ENCODE data around the gene FOXP2.
"Not testable (repeated sequence)": the region's sequence is repeated elsewhere in the genome, so short reads cannot be mapped to it uniquely, and the experiment has no call there.

FOXP2 gene

DNA sequence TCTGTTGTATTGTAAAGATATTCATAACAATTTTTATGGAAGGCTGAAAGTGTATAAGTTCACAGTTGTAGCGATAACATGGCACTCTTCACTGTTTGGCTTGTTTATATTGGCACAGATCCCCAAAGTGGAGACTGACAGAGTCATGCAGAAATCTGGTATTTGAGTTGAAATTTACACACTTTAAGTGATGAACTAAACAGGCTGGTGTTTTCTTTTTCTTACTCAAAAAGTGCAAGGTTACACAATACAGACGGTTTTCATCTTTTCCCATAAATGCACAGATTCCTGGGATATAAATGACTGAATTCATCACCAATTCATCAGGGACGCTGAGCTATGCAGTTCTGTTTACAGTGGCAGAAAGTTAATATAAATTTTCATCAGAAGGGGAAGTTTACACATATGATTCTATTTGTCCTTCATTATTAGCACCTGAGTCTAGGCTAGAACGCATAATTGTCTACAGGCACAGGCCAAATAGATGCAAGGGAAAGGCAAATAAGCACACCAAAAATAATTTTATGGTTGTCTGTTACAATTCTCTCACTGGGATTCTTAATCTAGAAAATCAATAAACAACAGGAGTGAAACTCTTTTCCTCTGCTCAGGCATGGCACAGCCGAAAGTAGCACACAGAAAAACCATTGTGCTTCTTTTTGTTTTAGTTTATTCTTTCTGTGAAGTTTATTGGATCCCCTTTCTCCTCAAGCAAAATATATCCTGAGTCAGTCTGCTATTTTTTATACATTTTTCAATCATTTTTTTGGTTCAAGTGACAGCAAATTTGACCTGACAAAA lies 88.0 kb downstream of the FOXP2 start:
- DNase-seq: no peak
- no peaks in the 10 kb centered on the region for H3K4me1 Mint-ChIP-seq
- no peaks in the 10 kb centered on the region for H3K27me3 Mint-ChIP-seq (ENCODE audit: low read depth, poor library complexity)
- H3K9me3 Mint-ChIP-seq: no peaks in the 10 kb centered on the region
- no peaks in the 10 kb centered on the region for H3K36me3 Mint-ChIP-seq (ENCODE audit: low read depth)
- TF ChIP-seq, protein P1, sequence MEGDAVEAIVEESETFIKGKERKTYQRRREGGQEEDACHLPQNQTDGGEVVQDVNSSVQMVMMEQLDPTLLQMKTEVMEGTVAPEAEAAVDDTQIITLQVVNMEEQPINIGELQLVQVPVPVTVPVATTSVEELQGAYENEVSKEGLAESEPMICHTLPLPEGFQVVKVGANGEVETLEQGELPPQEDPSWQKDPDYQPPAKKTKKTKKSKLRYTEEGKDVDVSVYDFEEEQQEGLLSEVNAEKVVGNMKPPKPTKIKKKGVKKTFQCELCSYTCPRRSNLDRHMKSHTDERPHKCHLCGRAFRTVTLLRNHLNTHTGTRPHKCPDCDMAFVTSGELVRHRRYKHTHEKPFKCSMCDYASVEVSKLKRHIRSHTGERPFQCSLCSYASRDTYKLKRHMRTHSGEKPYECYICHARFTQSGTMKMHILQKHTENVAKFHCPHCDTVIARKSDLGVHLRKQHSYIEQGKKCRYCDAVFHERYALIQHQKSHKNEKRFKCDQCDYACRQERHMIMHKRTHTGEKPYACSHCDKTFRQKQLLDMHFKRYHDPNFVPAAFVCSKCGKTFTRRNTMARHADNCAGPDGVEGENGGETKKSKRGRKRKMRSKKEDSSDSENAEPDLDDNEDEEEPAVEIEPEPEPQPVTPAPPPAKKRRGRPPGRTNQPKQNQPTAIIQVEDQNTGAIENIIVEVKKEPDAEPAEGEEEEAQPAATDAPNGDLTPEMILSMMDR (IDR thresholded peaks at IDR 0.05): no peak
- H3K4me3 Mint-ChIP-seq: no peak overlapping the region
- H3K27ac Mint-ChIP-seq: no peak overlapping the region

GRCh38 chr7:114504586-114504985 lies 90.0 kb downstream of the FOXP2 start:
- no peaks in the 10 kb centered on the region for H3K36me3 Mint-ChIP-seq (ENCODE audit: low read depth)
- H3K27ac Mint-ChIP-seq: no peak overlapping the region
- TF ChIP-seq, protein P1 (IDR thresholded peaks at IDR 0.05): no peak
- no peaks in the 10 kb centered on the region for H3K9me3 Mint-ChIP-seq
- H3K4me1 Mint-ChIP-seq: no peaks in the 10 kb centered on the region
- DNase-seq: no peak
- no peak overlapping the region for H3K4me3 Mint-ChIP-seq
- no peaks in the 10 kb centered on the region for H3K27me3 Mint-ChIP-seq (ENCODE audit: low read depth, poor library complexity)

DNA sequence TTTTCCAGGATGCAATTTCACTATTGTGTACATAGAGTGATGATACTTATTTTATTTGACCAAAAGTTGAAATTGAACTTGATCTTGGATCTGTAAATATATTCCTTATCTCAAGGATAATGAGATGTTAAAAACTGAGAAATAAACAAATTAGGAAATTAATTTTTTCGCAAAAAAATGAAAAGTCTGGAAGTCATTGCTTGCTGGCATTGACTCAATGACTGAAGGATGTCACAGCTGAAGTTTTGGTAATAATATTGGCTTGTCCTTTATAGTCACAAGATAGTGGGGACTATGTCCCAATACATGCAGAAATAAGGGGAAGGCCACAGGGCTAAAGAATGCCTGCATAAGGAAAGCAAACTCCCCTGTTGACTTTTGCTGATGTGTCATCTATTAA lies 92.8 kb downstream of the FOXP2 start:
- Mint-ChIP-seq H3K36me3 (ENCODE audit: low read depth) (no peaks in the 10 kb centered on the region), H3K4me3 (no peak overlapping the region), H3K27me3 (ENCODE audit: low read depth, poor library complexity) (no peaks in the 10 kb centered on the region), H3K27ac (no peak overlapping the region), H3K4me1 (no peaks in the 10 kb centered on the region), H3K9me3 (no peaks in the 10 kb centered on the region)
- no peak for DNase-seq
- TF ChIP-seq, protein P1 (IDR thresholded peaks at IDR 0.05): no peak

- no peaks in the 10 kb centered on the region for H3K9me3 Mint-ChIP-seq
- H3K36me3 Mint-ChIP-seq (ENCODE audit: low read depth): no peaks in the 10 kb centered on the region
- H3K27me3 Mint-ChIP-seq (ENCODE audit: low read depth, poor library complexity): no peaks in the 10 kb centered on the region
- no peak for DNase-seq
- TF ChIP-seq, protein P1 (IDR thresholded peaks at IDR 0.05): no peak
- H3K4me1 Mint-ChIP-seq: no peaks in the 10 kb centered on the region
- no peak overlapping the region for H3K27ac Mint-ChIP-seq
- H3K4me3 Mint-ChIP-seq: no peak overlapping the region
These were observed 93.5 kb downstream of the FOXP2 start for GRCh38 chr7:114508086-114508485.

DNA sequence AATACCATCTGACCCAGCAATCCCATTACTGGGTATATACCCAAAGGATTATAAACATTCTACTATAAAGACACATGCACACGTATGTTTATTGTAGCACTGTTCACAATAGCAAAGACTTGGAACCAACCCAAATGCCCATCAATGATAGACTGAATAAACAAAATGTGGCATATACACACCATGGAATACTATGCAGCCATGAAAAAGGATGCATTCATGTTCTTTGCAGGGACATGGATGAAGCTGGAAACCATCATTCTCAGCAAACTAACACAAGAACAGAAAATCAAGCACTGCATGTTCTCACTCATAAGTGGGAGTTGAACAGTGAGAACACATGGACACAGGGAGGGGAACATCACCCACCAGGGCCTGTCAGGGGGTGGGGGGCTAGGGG lies 96.2 kb downstream of the FOXP2 start:
- H3K27ac Mint-ChIP-seq; H3K27me3 Mint-ChIP-seq (ENCODE audit: low read depth, poor library complexity); H3K36me3 Mint-ChIP-seq (ENCODE audit: low read depth); H3K4me1 Mint-ChIP-seq; H3K9me3 Mint-ChIP-seq; DNase-seq; H3K4me3 Mint-ChIP-seq: not testable (repeated sequence)

DNA sequence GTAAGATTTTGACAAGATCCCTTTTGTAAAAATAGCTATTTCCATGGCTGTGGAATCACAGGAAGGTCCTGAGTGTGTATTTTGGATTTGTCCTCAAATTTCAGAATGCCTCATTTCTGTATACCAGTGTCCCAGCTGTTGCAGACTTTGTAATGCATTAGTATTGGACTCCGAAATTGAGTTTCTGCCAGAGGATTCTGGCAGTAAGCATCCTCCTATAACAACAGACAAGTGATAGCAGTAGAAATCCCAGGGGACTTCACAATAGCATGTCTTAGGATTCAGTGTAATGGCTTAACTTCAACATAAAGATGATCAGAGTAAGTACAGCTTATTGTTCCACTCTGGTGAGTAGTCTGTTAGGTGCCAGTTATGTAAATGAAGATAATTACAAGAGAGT lies 104.6 kb downstream of the FOXP2 start:
- TF ChIP-seq, protein P1 (IDR thresholded peaks at IDR 0.05): no peak
- no peaks in the 10 kb centered on the region for H3K9me3 Mint-ChIP-seq

More for the DNA sequence above, 104.6 kb downstream of the FOXP2 start:
- H3K36me3 Mint-ChIP-seq (ENCODE audit: low read depth): no peaks in the 10 kb centered on the region
- peaks cover 4% of the 10 kb centered on the region for H3K27me3 Mint-ChIP-seq (ENCODE audit: low read depth, poor library complexity)
- no peaks in the 10 kb centered on the region for H3K4me1 Mint-ChIP-seq
- no peak overlapping the region for H3K27ac Mint-ChIP-seq
- H3K4me3 Mint-ChIP-seq: no peak overlapping the region
- no peak for DNase-seq

Data from nephron progenitor cell (in vitro differentiated cells).